HG03045 (cell line): Measurements from ENCODE around the gene ARHGAP26.
A peak's percentile ranks its signal among the peaks of the same experiment; 100 is the strongest.
"Not testable (repeated sequence)": the region's sequence is repeated elsewhere in the genome, so short reads cannot be mapped to it uniquely, and the experiment has no call there.

Experiments
- ATAC-seq: cut with Tn5 transposase; IDR thresholded peaks from one replicate; pipeline ENCODE4 v1.9.1; 2021; ENCODE audit warnings: mild to moderate bottlenecking, moderate library complexity; ENCODE audit not compliant: unreplicated experiment

Gene ARHGAP26

GRCh38 chr5:142977363-142978051 lies 207.3 kb downstream of the ARHGAP26 start:
- no peak for ATAC-seq

GRCh38 chr5:142978252-142978651 lies 208.1 kb downstream of the ARHGAP26 start:
- no peak for ATAC-seq

- no peak for ATAC-seq
Measured at GRCh38 chr5:142978726-142979125, 208.5 kb downstream of the ARHGAP26 start.

- no peak for ATAC-seq
Measured at GRCh38 chr5:142979636-142980035, 209.5 kb downstream of the ARHGAP26 start.

GRCh38 chr5:142981475-142981874 lies 211.3 kb downstream of the ARHGAP26 start:
- no peak for ATAC-seq

- no peak for ATAC-seq
Measured at GRCh38 chr5:142981886-142982820, 212.0 kb downstream of the ARHGAP26 start.

GRCh38 chr5:142982821-142983200 lies 212.6 kb downstream of the ARHGAP26 start:
- ATAC-seq = no peak

- no peak for ATAC-seq
Measured at GRCh38 chr5:142984011-142984410, 213.8 kb downstream of the ARHGAP26 start.

- no peak for ATAC-seq
Measured at GRCh38 chr5:142984525-142984924, 214.3 kb downstream of the ARHGAP26 start.

- not testable (repeated sequence) for ATAC-seq
Measured at GRCh38 chr5:142989270-142989669, 219.1 kb downstream of the ARHGAP26 start.

- not testable (repeated sequence) for ATAC-seq
Measured at GRCh38 chr5:142990073-142990472, 219.9 kb downstream of the ARHGAP26 start.

- ATAC-seq = no peak
Measured at GRCh38 chr5:142994218-142994617, 224.0 kb downstream of the ARHGAP26 start.

GRCh38 chr5:142995621-142996020 lies 225.4 kb downstream of the ARHGAP26 start:
- not testable (repeated sequence) for ATAC-seq

GRCh38 chr5:142997591-142997990 lies 227.4 kb downstream of the ARHGAP26 start:
- ATAC-seq = no peak

- peak; percentile 31 for ATAC-seq
Measured at GRCh38 chr5:142998316-142999020, 228.3 kb downstream of the ARHGAP26 start.

GRCh38 chr5:143000551-143000950 lies 230.4 kb downstream of the ARHGAP26 start:
- ATAC-seq = not testable (repeated sequence)

- ATAC-seq = no peak
Measured at GRCh38 chr5:143001764-143002351, 231.7 kb downstream of the ARHGAP26 start.

- ATAC-seq = peak; percentile 72
Measured at GRCh38 chr5:143002459-143003327, 232.5 kb downstream of the ARHGAP26 start.

GRCh38 chr5:143003328-143003636 lies 233.1 kb downstream of the ARHGAP26 start:
- ATAC-seq = no peak
